ENCODE data around the gene PREPL. TPM values are rescaled to one million over a fixed set of nuclear protein-coding genes. Genes with fewer than 3 reads are reported as not detected.

Gene PREPL
- polyA plus RNA-seq, 1 donor from 2014 or later = 13.1 TPM

GRCh38 chr2:44295633-44296359 lies 65.5 kb downstream of the PREPL start:
- Mint-ChIP-seq H3K36me3 (no peaks in the 10 kb centered on the region), H3K4me1 (peaks cover 5 to 10% (median 9%) of the 10 kb centered on the region in 3 donors), H3K27ac (peak overlapping the region in 1 of 3 donors; percentile 64), H3K9me3 (peaks cover 0 to 2% (median 0%) of the 10 kb centered on the region in 3 donors), H3K27me3 (peaks cover 3% of the 10 kb centered on the region), H3K4me3 (peak overlapping the region in 1 of 4 donors; percentile 10)

GRCh38 chr2:44295113-44295512 lies 66.2 kb downstream of the PREPL start:
- Mint-ChIP-seq H3K4me1 (peaks cover 5 to 10% (median 9%) of the 10 kb centered on the region in 3 donors), H3K36me3 (no peaks in the 10 kb centered on the region), H3K9me3 (peaks cover 0 to 2% (median 0%) of the 10 kb centered on the region in 3 donors), H3K27me3 (peaks cover 5% of the 10 kb centered on the region), H3K4me3 (no peak overlapping the region), H3K27ac (no peak overlapping the region)

- peaks cover 0 to 2% (median 0%) of the 10 kb centered on the region in 3 donors for H3K9me3 Mint-ChIP-seq
- peaks cover 16% of the 10 kb centered on the region for H3K27me3 Mint-ChIP-seq
- no peaks in the 10 kb centered on the region for H3K36me3 Mint-ChIP-seq
- no peak overlapping the region for H3K27ac Mint-ChIP-seq
- H3K4me1 Mint-ChIP-seq = peaks cover 5 to 6% (median 5%) of the 10 kb centered on the region in 3 donors
- H3K4me3 Mint-ChIP-seq = no peak overlapping the region
Observed at GRCh38 chr2:44291281-44292248, 69.7 kb downstream of the PREPL start.

DNA sequence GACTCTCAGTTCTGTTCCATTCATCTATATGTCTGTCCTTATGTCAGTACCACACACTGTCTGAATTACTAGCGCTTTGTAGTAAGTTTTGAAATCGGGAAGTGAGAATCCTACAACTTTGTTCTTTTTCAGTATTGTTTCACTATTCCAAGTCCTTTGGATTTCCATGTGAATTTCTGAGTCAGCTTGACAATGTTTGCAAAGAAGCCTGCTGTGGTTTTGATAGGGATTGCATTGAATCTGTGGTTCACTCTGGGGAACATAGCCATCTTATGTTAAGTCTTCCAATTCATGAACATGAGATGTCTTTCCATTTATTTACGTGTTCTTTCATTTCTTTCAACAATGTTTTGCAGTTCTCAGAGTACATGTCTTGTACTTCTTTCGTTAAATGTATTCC lies 71.0 kb downstream of the PREPL start:
- H3K27me3 Mint-ChIP-seq = peaks cover 24% of the 10 kb centered on the region
- H3K4me1 Mint-ChIP-seq = peaks cover 0 to 1% (median 0%) of the 10 kb centered on the region in 3 donors
- no peak overlapping the region for H3K4me3 Mint-ChIP-seq
- no peaks in the 10 kb centered on the region for H3K36me3 Mint-ChIP-seq
- no peak overlapping the region for H3K27ac Mint-ChIP-seq
- H3K9me3 Mint-ChIP-seq = peaks cover 0 to 2% (median 0%) of the 10 kb centered on the region in 3 donors

DNA sequence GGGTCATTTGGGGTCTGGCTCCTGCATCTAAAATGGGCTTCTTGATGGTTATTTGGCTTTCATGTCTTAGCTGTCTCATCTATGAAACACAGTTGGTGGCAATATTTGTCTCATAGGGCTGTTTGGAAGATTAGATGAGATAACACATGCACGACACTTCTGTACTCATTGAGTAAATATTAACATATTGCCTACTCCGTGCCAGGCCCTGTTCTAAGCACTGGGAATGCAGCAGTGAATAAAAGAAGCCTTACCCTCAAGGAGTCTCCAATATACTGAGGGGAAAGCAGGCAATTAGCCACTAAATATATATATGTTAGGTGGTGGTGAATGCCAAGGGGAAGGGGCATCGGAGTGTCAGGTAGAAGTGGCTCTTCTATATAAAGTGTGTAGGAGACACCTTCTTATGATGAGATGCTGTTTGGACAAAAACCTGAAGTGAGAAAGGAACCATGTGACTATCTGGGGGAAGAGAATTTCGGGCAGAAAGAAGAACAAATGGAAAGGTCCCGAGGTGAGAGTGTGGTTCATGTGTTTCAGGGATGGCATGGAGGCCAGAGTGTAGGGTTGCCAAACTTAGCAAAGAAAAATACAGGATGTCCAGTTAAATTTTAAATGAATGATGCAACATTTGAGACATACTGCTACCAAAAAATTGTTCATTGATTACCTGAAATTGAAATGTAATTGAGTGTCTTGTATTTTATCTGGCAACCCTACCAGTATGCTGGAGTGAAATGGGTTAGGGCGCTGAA lies 74.2 kb downstream of the PREPL start:
- H3K4me1 Mint-ChIP-seq = peaks cover 0 to 1% (median 0%) of the 10 kb centered on the region in 3 donors
- peaks cover 0 to 5% (median 0%) of the 10 kb centered on the region in 3 donors for H3K9me3 Mint-ChIP-seq
- peaks cover 26% of the 10 kb centered on the region for H3K27me3 Mint-ChIP-seq
- no peak overlapping the region for H3K27ac Mint-ChIP-seq
- peaks cover 3% of the 10 kb centered on the region for H3K36me3 Mint-ChIP-seq
- H3K4me3 Mint-ChIP-seq = no peak overlapping the region

GRCh38 chr2:44286119-44286883 lies 75.0 kb downstream of the PREPL start:
- H3K9me3 Mint-ChIP-seq = peaks cover 0 to 5% (median 0%) of the 10 kb centered on the region in 3 donors
- peaks cover 3% of the 10 kb centered on the region for H3K36me3 Mint-ChIP-seq
- H3K4me3 Mint-ChIP-seq = no peak overlapping the region
- peaks cover 27% of the 10 kb centered on the region for H3K27me3 Mint-ChIP-seq
- peaks cover 0 to 1% (median 0%) of the 10 kb centered on the region in 3 donors for H3K4me1 Mint-ChIP-seq
- H3K27ac Mint-ChIP-seq = no peak overlapping the region

GRCh38 chr2:44285174-44285573 lies 76.1 kb downstream of the PREPL start:
- peaks cover 0 to 5% (median 0%) of the 10 kb centered on the region in 3 donors for H3K9me3 Mint-ChIP-seq
- peaks cover 28% of the 10 kb centered on the region for H3K27me3 Mint-ChIP-seq
- peaks cover 3% of the 10 kb centered on the region for H3K36me3 Mint-ChIP-seq
- H3K4me3 Mint-ChIP-seq = no peak overlapping the region
- H3K27ac Mint-ChIP-seq = no peak overlapping the region
- H3K4me1 Mint-ChIP-seq = peaks cover 0 to 1% (median 0%) of the 10 kb centered on the region in 3 donors

DNA sequence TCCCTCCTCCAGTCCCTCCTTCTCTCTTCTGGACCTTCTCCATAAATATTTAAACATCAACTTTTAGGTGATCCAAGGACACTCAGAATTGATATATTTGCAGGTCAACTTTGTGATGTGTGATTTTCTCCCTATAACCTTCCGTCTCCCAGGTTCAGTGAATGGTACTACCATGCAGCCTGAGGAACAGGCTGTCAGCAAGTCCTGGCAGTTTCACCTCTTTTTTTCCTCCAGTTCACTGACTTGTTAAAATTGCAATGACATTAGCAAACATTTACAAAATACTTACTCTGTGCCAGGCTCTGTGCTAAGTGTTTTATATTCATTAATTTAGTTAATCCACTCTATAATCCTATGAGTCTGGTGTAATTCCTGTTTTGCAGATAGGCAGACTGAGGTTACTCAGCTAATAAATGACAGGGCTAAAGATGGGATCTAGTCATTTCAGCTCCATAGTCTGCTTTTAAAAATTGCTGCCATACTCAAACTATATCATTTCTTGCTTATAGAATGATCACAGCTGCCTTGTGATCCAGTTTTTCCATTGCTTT lies 78.1 kb downstream of the PREPL start:
- Mint-ChIP-seq H3K9me3 (peaks cover 0 to 5% (median 0%) of the 10 kb centered on the region in 3 donors), H3K36me3 (peaks cover 3% of the 10 kb centered on the region), H3K4me3 (no peak overlapping the region), H3K27me3 (peaks cover 21% of the 10 kb centered on the region), H3K4me1 (peaks cover 0 to 1% (median 0%) of the 10 kb centered on the region in 3 donors), H3K27ac (no peak overlapping the region)

GRCh38 chr2:44280869-44281268 lies 80.4 kb downstream of the PREPL start:
- no peaks in the 10 kb centered on the region for H3K4me1 Mint-ChIP-seq
- peaks cover 0 to 3% (median 0%) of the 10 kb centered on the region in 3 donors for H3K9me3 Mint-ChIP-seq
- H3K27me3 Mint-ChIP-seq = peaks cover 13% of the 10 kb centered on the region
- no peak overlapping the region for H3K27ac Mint-ChIP-seq
- H3K4me3 Mint-ChIP-seq = no peak overlapping the region
- peaks cover 3% of the 10 kb centered on the region for H3K36me3 Mint-ChIP-seq

- H3K36me3 Mint-ChIP-seq = no peaks in the 10 kb centered on the region
- H3K27ac Mint-ChIP-seq = no peak overlapping the region
- H3K4me3 Mint-ChIP-seq = no peak overlapping the region
- no peaks in the 10 kb centered on the region for H3K4me1 Mint-ChIP-seq
- no peaks in the 10 kb centered on the region for H3K9me3 Mint-ChIP-seq
- peaks cover 3% of the 10 kb centered on the region for H3K27me3 Mint-ChIP-seq
Observed at GRCh38 chr2:44277541-44277940, 83.8 kb downstream of the PREPL start.

DNA sequence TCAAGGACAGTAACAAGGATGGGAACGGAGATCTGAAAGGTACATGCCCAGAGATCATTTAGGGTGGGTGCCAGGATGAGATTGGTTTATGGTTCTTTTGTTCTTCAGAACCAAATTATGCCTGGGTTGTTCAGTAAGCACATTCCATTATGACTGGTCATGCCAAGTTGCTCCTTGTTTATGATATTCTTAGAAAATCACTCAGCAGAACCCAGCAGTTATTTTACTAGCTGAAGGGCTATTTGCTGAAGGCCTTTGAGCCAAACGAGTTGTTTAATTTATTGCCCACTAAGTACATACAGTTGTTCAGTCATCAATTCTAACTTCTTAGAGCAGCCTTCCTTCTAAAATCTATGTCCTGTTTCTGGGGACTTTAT lies 85.4 kb downstream of the PREPL start:
- H3K4me3 Mint-ChIP-seq = no peak overlapping the region
- no peaks in the 10 kb centered on the region for H3K27me3 Mint-ChIP-seq
- H3K27ac Mint-ChIP-seq = no peak overlapping the region
- no peaks in the 10 kb centered on the region for H3K36me3 Mint-ChIP-seq
- H3K4me1 Mint-ChIP-seq = no peaks in the 10 kb centered on the region
- peaks cover 0 to 3% (median 1%) of the 10 kb centered on the region in 3 donors for H3K9me3 Mint-ChIP-seq

- H3K27me3 Mint-ChIP-seq = no peaks in the 10 kb centered on the region
- peaks cover 1% of the 10 kb centered on the region for H3K36me3 Mint-ChIP-seq
- no peak overlapping the region for H3K27ac Mint-ChIP-seq
- H3K4me3 Mint-ChIP-seq = no peak overlapping the region
- H3K4me1 Mint-ChIP-seq = peaks cover 0 to 5% (median 1%) of the 10 kb centered on the region in 3 donors
- H3K9me3 Mint-ChIP-seq = peaks cover 3 to 19% (median 4%) of the 10 kb centered on the region in 3 donors
Observed at GRCh38 chr2:44273596-44273995, 87.7 kb downstream of the PREPL start.

GRCh38 chr2:44273076-44273475 lies 88.2 kb downstream of the PREPL start:
- peak overlapping the region in 1 of 3 donors; percentile 10 for H3K27ac Mint-ChIP-seq
- peaks cover 1% of the 10 kb centered on the region for H3K36me3 Mint-ChIP-seq
- peaks cover 3 to 21% (median 5%) of the 10 kb centered on the region in 3 donors for H3K9me3 Mint-ChIP-seq
- no peak overlapping the region for H3K4me3 Mint-ChIP-seq
- peaks cover 0 to 9% (median 6%) of the 10 kb centered on the region in 3 donors for H3K4me1 Mint-ChIP-seq
- no peaks in the 10 kb centered on the region for H3K27me3 Mint-ChIP-seq
